Natural killer cell (primary cell): Measurements from ENCODE around the gene LAMC1. TPM values are rescaled to one million over a fixed set of nuclear protein-coding genes. Genes with fewer than 3 reads are reported as not detected.

Source experiments
- ATAC-seq, 3 donors: fragments of 150-1000 bp in 2 of 3; fragments of 200-7000 bp in 1 of 3; cut with Tn5 transposase; 1 replicate in 1 of 3; 2 replicates in 2 of 3; pipeline ENCODE4 v1.10.0; 2021; ENCODE audit warnings: mild to moderate bottlenecking in 2 of 3, moderate library complexity in 2 of 3
- DNase-seq, 2 donors: peaks; one replicate each; pipeline versions ENCODE4 v3.0.0 to v3.0.0-alpha.2; 2013 to 2021; ENCODE audit warnings: mixed read lengths in 1 of 2
- H3K27ac ChIP-seq: one replicate; pipeline ENCODE4 v1.5.1; 2013; ENCODE audit warnings: mild to moderate bottlenecking, low read length
- H3K27me3 ChIP-seq: one replicate; pipeline ENCODE4 v1.6.1; 2013; ENCODE audit warnings: low read length; ENCODE audit not compliant: control insufficient read depth, insufficient read depth
- H3K36me3 ChIP-seq: one replicate; pipeline ENCODE4 v1.6.1; 2013; ENCODE audit warnings: low read length; ENCODE audit not compliant: control insufficient read depth, insufficient read depth
- H3K4me1 ChIP-seq: one replicate; pipeline ENCODE4 v1.6.1; 2013; ENCODE audit warnings: low read length; ENCODE audit not compliant: control insufficient read depth, insufficient read depth
- H3K4me3 ChIP-seq: one replicate; pipeline ENCODE4 v1.5.1; 2013; ENCODE audit warnings: low read length
- H3K9me3 ChIP-seq: one replicate; pipeline ENCODE4 v1.6.1; 2013; ENCODE audit warnings: low read length; ENCODE audit not compliant: control insufficient read depth, insufficient read depth
- H3K27ac Mint-ChIP-seq, 2 donors: one replicate each; pipeline ENCODE4 v1.8.0; 2022; ENCODE audit warnings: mild to moderate bottlenecking in 2 of 2, mixed read lengths in 2 of 2, moderate library complexity in 1 of 2
- H3K27me3 Mint-ChIP-seq, 2 donors: one replicate each; pipeline ENCODE4 v1.8.0; 2022; ENCODE audit warnings: low read depth in 2 of 2, mixed read lengths in 2 of 2
- H3K36me3 Mint-ChIP-seq: one replicate; pipeline ENCODE4 v1.8.0; 2022; ENCODE audit warnings: mixed read lengths
- H3K4me1 Mint-ChIP-seq, 2 donors: one replicate each; pipeline ENCODE4 v1.8.0; 2022; ENCODE audit warnings: mixed read lengths in 2 of 2
- H3K4me3 Mint-ChIP-seq: one replicate; pipeline ENCODE4 v1.8.0; 2022; ENCODE audit warnings: mild to moderate bottlenecking, moderate library complexity, mixed read lengths
- H3K9me3 Mint-ChIP-seq, 2 donors: one replicate each; pipeline ENCODE4 v1.8.0; 2022; ENCODE audit warnings: mixed read lengths in 2 of 2
- WGBS: methylation state at CpG from one replicate; pipeline ENCODE4 v1.1.7; 2013; ENCODE audit warnings: missing lambda C conversion rate; ENCODE audit not compliant: insufficient coverage; 5-methylcytosine and 5-hydroxymethylcytosine counted together
- intact Hi-C: fragments of 100-400 bp; cut with micrococcal nuclease; formaldehyde crosslinking; loops from one replicate; pipeline ENCODE4 v1.14.2; 2022
- total RNA-seq, 4 donors: library from RNA; stranded (reverse); fragments of 120-200 nt in 1 of 4; gene quantifications; one replicate each; pipeline versions ENCODE4 v1.2.3 to v1.2.4, GENCODE V29; 2013 to 2022
- TF ChIP-seq, protein P1 (sequence below): fragments of 200-600 bp; IDR thresholded peaks from one replicate; pipeline ENCODE4 v1.8.0; 2022; ENCODE audit warnings: antibody characterized with exemption

LAMC1 gene
- total RNA-seq, 3 donors from 2014 or later (not counting 1 experiment from before 2014, with no cell fraction given): 0.33 to 0.66 (median 0.58) TPM

DNA sequence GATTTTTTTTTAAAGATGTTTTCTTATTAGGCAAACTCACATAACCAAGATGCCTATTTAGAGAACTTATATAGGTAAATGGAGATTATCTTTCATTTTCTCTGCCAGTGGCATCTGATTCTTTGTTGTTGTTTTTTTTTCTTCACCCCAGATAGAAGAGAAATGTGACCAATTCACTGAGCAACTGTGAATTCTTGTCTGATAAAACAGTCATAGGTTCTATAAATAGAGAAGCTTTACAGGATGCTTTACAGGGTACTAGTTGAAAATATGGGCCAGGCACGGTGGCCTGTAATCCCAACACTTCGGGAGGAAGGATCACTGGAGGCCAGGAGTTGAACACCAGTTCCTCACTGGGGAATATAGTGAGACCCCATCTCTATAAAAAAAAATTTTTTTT lies 112.1 kb downstream of the LAMC1 start:
- H3K4me1 Mint-ChIP-seq: peaks cover 0 to 5% of the 10 kb centered on the region in 2 donors
- DNase-seq (no peak), ATAC-seq (no peak)
- H3K27ac Mint-ChIP-seq: no peak overlapping the region
- Histone ChIP-seq H3K27ac (no peak overlapping the region), H3K36me3 (no peaks in the 10 kb centered on the region), H3K4me1 (no peaks in the 10 kb centered on the region), H3K4me3 (no peak overlapping the region), H3K27me3 (no peaks in the 10 kb centered on the region), H3K9me3 (no peaks in the 10 kb centered on the region)
- peaks cover 0 to 7% of the 10 kb centered on the region in 2 donors for H3K27me3 Mint-ChIP-seq
- TF ChIP-seq, protein P1, sequence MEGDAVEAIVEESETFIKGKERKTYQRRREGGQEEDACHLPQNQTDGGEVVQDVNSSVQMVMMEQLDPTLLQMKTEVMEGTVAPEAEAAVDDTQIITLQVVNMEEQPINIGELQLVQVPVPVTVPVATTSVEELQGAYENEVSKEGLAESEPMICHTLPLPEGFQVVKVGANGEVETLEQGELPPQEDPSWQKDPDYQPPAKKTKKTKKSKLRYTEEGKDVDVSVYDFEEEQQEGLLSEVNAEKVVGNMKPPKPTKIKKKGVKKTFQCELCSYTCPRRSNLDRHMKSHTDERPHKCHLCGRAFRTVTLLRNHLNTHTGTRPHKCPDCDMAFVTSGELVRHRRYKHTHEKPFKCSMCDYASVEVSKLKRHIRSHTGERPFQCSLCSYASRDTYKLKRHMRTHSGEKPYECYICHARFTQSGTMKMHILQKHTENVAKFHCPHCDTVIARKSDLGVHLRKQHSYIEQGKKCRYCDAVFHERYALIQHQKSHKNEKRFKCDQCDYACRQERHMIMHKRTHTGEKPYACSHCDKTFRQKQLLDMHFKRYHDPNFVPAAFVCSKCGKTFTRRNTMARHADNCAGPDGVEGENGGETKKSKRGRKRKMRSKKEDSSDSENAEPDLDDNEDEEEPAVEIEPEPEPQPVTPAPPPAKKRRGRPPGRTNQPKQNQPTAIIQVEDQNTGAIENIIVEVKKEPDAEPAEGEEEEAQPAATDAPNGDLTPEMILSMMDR: no peak
- intact Hi-C loops: no loop called here
- no peaks in the 10 kb centered on the region for H3K9me3 Mint-ChIP-seq
- no peaks in the 10 kb centered on the region for H3K36me3 Mint-ChIP-seq
- WGBS: 74% methylated on average over 2 of the region's 2 CpGs
- H3K4me3 Mint-ChIP-seq: no peak overlapping the region

DNA sequence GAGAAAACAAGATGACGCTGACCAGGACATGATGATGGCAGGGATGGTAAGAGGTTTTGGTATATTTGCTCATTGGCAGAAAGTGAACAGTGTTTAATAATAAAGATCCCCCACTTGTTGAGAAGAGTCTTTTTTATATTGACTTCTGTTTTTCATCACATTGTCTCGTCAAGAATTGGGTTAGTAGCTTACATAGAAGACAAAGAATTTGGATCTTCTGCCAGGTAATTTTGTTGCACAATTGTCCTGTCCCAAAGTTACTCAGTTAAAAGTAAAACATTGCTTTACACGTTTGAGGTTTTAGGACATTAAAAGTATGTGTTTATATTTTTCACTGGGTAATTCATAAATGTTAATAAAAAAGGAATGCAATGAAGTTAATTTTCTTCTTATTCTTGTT lies 114.6 kb downstream of the LAMC1 start:
- intact Hi-C loops: no loop called here
- Histone ChIP-seq H3K36me3 (no peaks in the 10 kb centered on the region), H3K27ac (no peak overlapping the region), H3K9me3 (no peaks in the 10 kb centered on the region), H3K4me3 (no peak overlapping the region), H3K27me3 (no peaks in the 10 kb centered on the region), H3K4me1 (no peaks in the 10 kb centered on the region)
- 83% methylated on average over 2 of the region's 3 CpGs for WGBS
- Mint-ChIP-seq H3K27me3 (peaks cover 0 to 7% of the 10 kb centered on the region in 2 donors), H3K9me3 (no peaks in the 10 kb centered on the region), H3K4me3 (no peak overlapping the region), H3K36me3 (no peaks in the 10 kb centered on the region), H3K27ac (no peak overlapping the region), H3K4me1 (no peaks in the 10 kb centered on the region)
- DNase-seq (no peak), ATAC-seq (no peak)
- TF ChIP-seq, protein P1: no peak

DNA sequence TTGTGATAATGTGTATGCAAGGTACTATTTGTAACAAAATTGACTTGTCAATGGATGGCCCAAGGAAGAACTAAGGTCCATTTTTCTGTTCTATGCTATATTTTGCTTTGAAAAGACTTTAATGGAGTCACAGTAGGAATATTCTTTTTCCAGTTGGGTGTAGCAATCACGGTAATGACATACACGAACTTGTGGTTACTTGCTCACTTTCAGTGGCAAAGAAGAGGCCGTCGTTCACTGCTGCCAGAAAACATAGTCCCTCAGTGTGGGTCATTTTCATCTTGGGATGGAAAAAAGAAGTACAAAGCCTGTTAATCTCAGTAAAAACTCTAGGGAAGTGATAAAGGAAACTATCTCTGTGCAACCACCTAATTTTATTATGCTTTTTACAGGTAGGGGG lies 115.1 kb downstream of the LAMC1 start:
- Histone ChIP-seq H3K27me3 (no peaks in the 10 kb centered on the region), H3K4me3 (no peak overlapping the region), H3K9me3 (no peaks in the 10 kb centered on the region), H3K36me3 (no peaks in the 10 kb centered on the region), H3K27ac (no peak overlapping the region), H3K4me1 (no peaks in the 10 kb centered on the region)
- no peak for DNase-seq
- H3K27ac Mint-ChIP-seq: no peak overlapping the region
- whole genome bisulfite sequencing: 70% methylated on average over 4 of the region's 4 CpGs
- intact Hi-C loops: no loop called here
- no peak for ATAC-seq
- TF ChIP-seq, protein P1: no peak
- no peaks in the 10 kb centered on the region for H3K9me3 Mint-ChIP-seq
- H3K4me3 Mint-ChIP-seq: no peak overlapping the region
- no peaks in the 10 kb centered on the region for H3K4me1 Mint-ChIP-seq
- no peaks in the 10 kb centered on the region for H3K36me3 Mint-ChIP-seq
- H3K27me3 Mint-ChIP-seq: peaks cover 0 to 7% of the 10 kb centered on the region in 2 donors

DNA sequence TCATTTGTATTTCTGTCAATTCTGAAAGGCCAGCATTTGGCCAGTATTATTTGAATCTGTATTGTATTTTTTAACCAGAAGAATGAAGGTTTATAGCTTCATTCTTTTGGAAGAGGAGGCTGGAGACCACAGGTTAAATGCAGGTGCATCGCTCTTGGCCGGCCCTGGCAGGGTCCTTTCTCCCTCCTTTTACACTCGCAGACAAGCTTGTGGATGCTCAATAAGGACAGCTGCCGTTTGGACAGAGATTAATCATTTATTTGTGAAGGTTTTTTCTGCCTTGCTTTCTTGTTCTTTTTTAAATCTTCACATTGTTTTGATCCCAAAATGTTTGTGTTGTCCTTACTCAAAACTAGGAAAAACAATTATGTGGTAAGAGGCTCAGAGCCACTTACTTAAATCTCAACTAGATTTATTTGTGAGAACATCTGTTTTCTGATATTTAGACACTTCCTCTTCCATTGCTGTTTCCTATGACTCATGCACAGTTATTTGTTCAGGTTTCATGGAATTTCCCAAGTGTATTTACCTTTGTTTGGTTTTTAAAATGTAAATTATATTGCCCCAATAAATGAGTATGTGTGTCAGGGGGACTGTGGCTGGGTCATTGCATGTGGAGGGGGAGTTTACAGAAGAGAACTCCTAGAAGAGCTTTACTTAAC lies 116.2 kb downstream of the LAMC1 start:
- H3K36me3 ChIP-seq: no peaks in the 10 kb centered on the region
- H3K4me3 ChIP-seq: no peak overlapping the region
- 83% methylated on average over 3 of the region's 4 CpGs for WGBS
- H3K4me1 ChIP-seq: no peaks in the 10 kb centered on the region
- H3K4me1 Mint-ChIP-seq: no peaks in the 10 kb centered on the region
- H3K27ac Mint-ChIP-seq: no peak overlapping the region
- ATAC-seq (no peak), DNase-seq (no peak)
- peaks cover 0 to 7% of the 10 kb centered on the region in 2 donors for H3K27me3 Mint-ChIP-seq
- no peaks in the 10 kb centered on the region for H3K9me3 ChIP-seq
- no peaks in the 10 kb centered on the region for H3K27me3 ChIP-seq
- intact Hi-C loops: no loop called here
- H3K27ac ChIP-seq: no peak overlapping the region
- H3K4me3 Mint-ChIP-seq: no peak overlapping the region
- H3K9me3 Mint-ChIP-seq: no peaks in the 10 kb centered on the region
- TF ChIP-seq, protein P1: no peak
- no peaks in the 10 kb centered on the region for H3K36me3 Mint-ChIP-seq
